ENCODE measurements around the gene PCDHB5. TPM values are rescaled to one million over a fixed set of nuclear protein-coding genes. Genes with fewer than 3 reads are reported as not detected.

The PCDHB5 gene
- total and polyA plus RNA-seq, 9 of the 15 experiments (the other 6 are each of a cell fraction or from before 2014, with no cell fraction given) = not detected

DNA sequence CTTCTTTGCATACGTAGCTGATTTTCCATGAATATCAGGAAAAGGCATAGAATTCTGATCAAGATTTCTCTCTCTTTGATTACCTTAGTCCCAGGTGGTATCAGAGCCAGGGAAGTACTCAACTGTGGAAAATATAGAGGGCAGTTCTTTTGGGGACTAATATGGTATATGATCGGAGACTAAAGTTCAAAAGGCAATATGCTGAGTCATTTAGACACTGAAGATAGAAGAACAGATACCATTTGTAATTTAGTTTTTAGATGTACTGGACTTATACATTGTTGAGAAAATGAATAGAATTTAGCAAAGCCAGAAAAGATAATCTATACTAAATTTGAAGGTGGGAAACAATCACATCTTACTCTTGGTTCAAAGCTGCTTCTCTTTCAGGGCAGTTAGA is 29.7 kb upstream of the PCDHB5 start:
- H3K4me3 ChIP-seq = no peak overlapping the region
- TF ChIP-seq NFE2L1 (tag; IDR thresholded peaks at IDR 0.05; ENCODE audit: borderline replicate concordance, low read depth) (peak; percentile 52; the same call in 1 of the 2 replicates), HMBOX1 (IDR thresholded peaks at IDR 0.05) (no peak), NFE2 (IDR thresholded peaks at IDR 0.05; ENCODE audit: low read depth) (0 out of 2 replicates have a peak, but pooled peaks have one; percentile 13)
- ChIA-PET POLR2A (no interaction called here), CTCF (ENCODE audit: low intra/inter-chr PET ratio) (no interaction called here)
- H3K36me3 ChIP-seq (ENCODE audit: control insufficient read depth, insufficient read depth, low read length) = no peaks in the 10 kb centered on the region
- intact Hi-C loops (cut with micrococcal nuclease) = no loop called here
- no peaks in the 10 kb centered on the region for H3K79me2 ChIP-seq (ENCODE audit: control insufficient read depth, insufficient read depth, low read length)
- no peak for ATAC-seq
- no peaks in the 10 kb centered on the region for H3K4me1 ChIP-seq (replicated peaks in 1 of 2; ENCODE audit: control insufficient read depth in 2 of 2, insufficient read depth in 2 of 2, low read length in 2 of 2)
- no peak overlapping the region for H2AFZ ChIP-seq (ENCODE audit: low read depth, low read length)
- WGBS (ENCODE audit: insufficient coverage, low coverage, missing lambda C conversion rate) = 3% methylated on average over 2 of the region's 2 CpGs
- no peaks in the 10 kb centered on the region for H3K9me1 ChIP-seq (ENCODE audit: control insufficient read depth, insufficient read depth, low read length)
- no peak overlapping the region for H3K9ac ChIP-seq (ENCODE audit: insufficient read depth in 1 of 2, low read depth in 2 of 2, low read length in 2 of 2)
- H3K9me3 ChIP-seq (replicated peaks; ENCODE audit: control insufficient read depth, insufficient read depth, low read depth, low read length) = no peaks in the 10 kb centered on the region
- no peak for FAIRE-seq
- in situ Hi-C loops (cut with MboI) = no loop called here
- no peak overlapping the region for H3K4me2 ChIP-seq (ENCODE audit: insufficient read depth, low read length)
- H4K20me1 ChIP-seq (replicated peaks; ENCODE audit: control insufficient read depth, insufficient read depth, low read length) = no peaks in the 10 kb centered on the region
- H3K27me3 ChIP-seq (ENCODE audit: control insufficient read depth in 2 of 2, insufficient read depth in 2 of 2, low read length in 2 of 2) = no peaks in the 10 kb centered on the region
- no peak overlapping the region for H3K27ac ChIP-seq (ENCODE audit: extremely low read depth, low read depth, low read length)
- no peak for DNase-seq (ENCODE audit: extremely low read depth in 1 of 4, low spot score in 3 of 4)
- no TSS peak for BruUV-seq (replicated peaks)

DNA sequence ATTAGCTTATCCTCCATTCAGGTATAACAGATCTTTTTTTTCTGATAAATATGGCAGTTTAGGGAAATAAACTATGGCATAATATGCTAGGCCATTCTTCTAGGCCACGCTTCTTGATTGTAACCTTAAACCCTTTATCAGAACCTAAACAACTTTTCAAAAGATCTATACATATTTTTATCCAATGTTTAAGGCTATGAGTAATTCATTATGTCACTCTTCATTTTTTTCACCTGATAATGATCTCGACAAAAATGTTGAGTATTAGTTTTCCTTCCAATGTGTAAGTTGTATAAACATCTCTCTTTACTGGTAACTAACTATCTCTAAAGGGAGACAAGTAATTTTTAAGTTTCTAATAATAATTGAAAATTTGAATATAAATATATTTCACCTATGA is 15.8 kb upstream of the PCDHB5 start:
- BruUV-seq (replicated peaks) = no TSS peak
- WGBS (ENCODE audit: insufficient coverage, low coverage, missing lambda C conversion rate) = 0% methylated on average over 2 of the region's 2 CpGs
- FAIRE-seq = no peak

More for the DNA sequence above, 15.8 kb upstream of the PCDHB5 start:
- Histone ChIP-seq H3K4me3 (no peak overlapping the region), H3K27ac (ENCODE audit: extremely low read depth, low read depth, low read length) (no peak overlapping the region), H3K79me2 (ENCODE audit: control insufficient read depth, insufficient read depth, low read length) (no peaks in the 10 kb centered on the region), H3K4me2 (ENCODE audit: insufficient read depth, low read length) (no peak overlapping the region), H3K9ac (ENCODE audit: insufficient read depth in 1 of 2, low read depth in 2 of 2, low read length in 2 of 2) (no peak overlapping the region), H3K4me1 (replicated peaks in 1 of 2; ENCODE audit: control insufficient read depth in 2 of 2, insufficient read depth in 2 of 2, low read length in 2 of 2) (no peaks in the 10 kb centered on the region), H3K27me3 (ENCODE audit: control insufficient read depth in 2 of 2, insufficient read depth in 2 of 2, low read length in 2 of 2) (no peaks in the 10 kb centered on the region; a peak in 1 of 5 replicates), H3K9me3 (replicated peaks; ENCODE audit: control insufficient read depth, insufficient read depth, low read depth, low read length) (no peaks in the 10 kb centered on the region), H3K36me3 (ENCODE audit: control insufficient read depth, insufficient read depth, low read length) (no peaks in the 10 kb centered on the region), H4K20me1 (replicated peaks; ENCODE audit: control insufficient read depth, insufficient read depth, low read length) (no peaks in the 10 kb centered on the region), H2AFZ (ENCODE audit: low read depth, low read length) (no peak overlapping the region), H3K9me1 (ENCODE audit: control insufficient read depth, insufficient read depth, low read length) (no peaks in the 10 kb centered on the region)
- ChIA-PET POLR2A (no interaction called here), CTCF (ENCODE audit: low intra/inter-chr PET ratio) (no interaction called here)
- ATAC-seq (no peak), DNase-seq (ENCODE audit: extremely low read depth in 1 of 4, low spot score in 3 of 4) (no peak)
- intact Hi-C loops (cut with micrococcal nuclease) = no loop called here
- in situ Hi-C loops (cut with MboI) = no loop called here
- no peak for TF ChIP-seq KLF6 (CRISPR knock-in tag; IDR thresholded peaks at IDR 0.05; ENCODE audit: borderline replicate concordance)
- no peak for TF ChIP-seq NRF1 (conservative IDR thresholded peaks at IDR 0.05 in 1 of 2, IDR thresholded peaks at IDR 0.05 in 1 of 2)
- no peak for TF ChIP-seq KLF1 (tag; IDR thresholded peaks at IDR 0.05)
- TF ChIP-seq HNRNPK (IDR thresholded peaks at IDR 0.05; ENCODE audit: low read depth, low read length, poor library complexity, severe bottlenecking) = no peak
- no peak for TF ChIP-seq ZKSCAN3 (CRISPR knock-in tag; IDR thresholded peaks at IDR 0.05)
- no peak for TF ChIP-seq BDP1 (IDR thresholded peaks at IDR 0.05; ENCODE audit: insufficient read depth, insufficient read length)
- TF ChIP-seq ZNF217 (CRISPR knock-in tag; IDR thresholded peaks at IDR 0.05) = no peak
